NCI-H510A (cell line): Measurements from ENCODE around the gene CKLF.

Experiments used
- DNase-seq: peaks from one replicate; lab custom pipeline; 2025; lab: John Stamatoyannopoulos, UW

Gene CKLF

DNA sequence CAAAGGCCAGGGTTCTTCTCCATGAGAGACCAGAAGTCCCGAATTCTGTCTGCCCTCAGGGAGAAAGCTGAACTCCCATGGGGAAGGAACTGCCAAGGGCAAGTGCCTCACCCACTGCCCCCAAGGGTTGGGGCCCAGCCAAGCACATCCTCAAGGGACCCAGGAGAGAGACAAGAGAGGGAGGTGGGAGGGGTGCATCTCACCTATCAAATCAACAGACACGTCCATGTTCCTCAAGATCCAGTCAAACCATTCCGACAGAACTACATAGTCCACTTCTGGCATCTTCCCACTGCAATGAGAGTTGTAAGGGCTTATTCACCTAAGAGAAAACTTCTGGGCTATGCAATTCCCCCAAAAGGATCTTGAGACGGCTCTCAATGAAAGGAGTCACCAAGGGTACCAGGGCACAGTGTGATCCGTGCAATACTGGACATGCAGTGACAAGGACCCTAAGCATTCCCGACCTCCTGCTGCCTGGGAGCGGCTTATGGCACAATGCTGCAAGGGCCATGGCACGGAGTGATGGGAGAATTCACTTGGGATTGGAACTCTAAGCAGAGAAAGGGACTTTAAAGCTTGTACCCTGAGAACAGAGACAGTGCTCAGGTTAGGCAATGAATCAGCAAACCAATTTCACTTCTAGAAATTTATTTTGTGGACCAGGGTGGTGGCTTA, 34.7 kb upstream of the CKLF start:
- no peak for DNase-seq

DNA sequence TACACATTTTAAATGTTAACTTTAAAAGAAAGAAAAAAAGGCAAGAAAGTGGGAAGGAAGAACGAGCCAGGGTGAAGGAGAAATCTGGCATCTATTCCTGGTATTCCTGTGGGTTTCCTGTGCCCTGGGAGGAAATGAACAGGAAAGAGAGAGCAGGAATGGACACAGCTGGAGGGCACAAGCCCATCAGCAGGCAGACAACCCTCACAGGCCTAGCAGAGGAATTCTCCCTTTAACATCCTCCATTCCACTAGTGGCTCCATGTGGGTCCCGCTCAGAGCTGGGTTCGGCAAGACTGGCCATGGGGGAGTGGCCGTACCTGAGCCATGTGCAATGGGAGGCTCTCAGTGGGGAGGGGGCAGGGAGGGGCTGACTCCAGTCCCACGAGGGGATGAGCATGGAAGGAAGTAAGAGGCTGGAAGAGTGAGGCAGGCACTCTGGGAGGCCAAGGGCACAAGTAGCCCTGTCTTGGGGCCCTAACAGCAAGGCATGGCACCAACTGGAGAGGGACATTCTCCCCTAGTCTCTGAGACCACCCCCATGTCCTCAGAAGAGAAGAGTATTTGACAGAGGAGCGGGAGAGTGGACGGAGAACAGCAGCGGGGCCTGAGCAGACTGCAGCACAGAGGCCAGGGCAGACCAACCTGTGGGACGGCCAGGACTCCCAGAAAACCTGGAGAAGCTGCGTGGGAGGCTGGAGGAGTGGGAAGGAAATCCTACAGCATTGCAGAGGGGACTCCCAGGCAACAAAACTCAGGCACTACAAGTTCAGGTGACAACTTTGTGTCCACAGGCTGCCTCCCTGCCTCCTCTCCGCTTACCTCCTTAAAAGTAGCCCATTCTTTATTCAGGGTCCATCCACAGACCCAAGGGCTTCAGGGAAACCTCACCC, 32.6 kb upstream of the CKLF start:
- no peak for DNase-seq

DNA sequence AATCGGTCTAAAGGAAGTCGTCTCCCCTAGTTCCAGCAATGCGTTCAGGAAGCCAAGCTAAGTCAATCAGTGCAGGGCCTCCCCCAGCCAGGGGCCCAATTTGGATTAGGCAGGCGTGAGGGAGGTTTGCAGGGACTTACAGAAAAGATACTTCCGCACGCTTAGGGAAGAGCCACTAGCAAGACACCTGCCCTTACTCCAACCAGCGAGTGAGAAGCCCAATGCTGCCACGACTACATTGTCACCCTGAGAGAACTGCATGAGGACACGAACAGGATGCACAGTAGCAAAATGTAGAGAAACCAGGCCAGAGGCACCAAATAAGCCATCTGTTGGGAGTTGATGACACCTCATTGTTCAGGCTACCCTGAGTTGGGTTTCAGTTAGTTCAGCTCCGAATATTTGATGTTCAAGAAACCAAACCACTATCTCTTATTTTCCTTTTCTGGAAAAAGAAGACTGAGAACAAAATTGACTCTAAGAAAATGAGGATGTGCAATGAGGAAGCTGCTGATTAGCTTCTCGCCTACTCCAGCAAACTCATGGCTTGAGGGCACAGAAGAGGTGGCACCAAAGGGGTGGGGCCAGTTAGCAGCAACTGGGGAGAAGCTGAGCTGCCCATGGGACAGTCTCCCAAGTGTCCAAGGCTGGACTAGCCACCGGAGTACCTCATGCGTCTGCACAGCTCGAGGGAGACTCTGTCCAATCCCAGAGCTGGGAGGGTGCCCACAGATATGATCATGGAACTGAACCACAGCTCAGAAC, 31.8 kb upstream of the CKLF start:
- no peak for DNase-seq

DNA sequence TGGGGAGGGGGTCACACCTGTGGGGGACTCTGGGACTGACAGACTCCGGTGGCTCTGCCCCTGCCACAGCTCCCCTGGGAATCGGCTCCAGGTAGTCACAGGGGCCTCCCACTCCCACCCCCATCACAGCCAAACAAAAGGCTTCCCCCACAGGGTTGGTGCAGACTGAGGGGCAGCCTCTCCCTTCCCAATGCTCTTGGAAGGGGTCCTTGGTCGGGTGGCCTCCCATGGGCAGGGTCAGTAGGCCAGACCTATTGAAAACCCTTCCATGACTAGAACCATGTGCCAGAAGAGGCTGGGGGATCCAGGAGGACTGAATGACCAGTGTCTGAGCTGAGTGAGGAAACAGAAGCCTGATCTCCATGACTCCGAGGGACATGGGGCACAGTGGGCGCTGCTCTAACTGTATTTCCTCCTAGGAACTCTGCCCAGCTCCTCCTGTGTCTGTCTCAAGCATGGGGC, 31.1 kb upstream of the CKLF start:
- DNase-seq: no peak

DNA sequence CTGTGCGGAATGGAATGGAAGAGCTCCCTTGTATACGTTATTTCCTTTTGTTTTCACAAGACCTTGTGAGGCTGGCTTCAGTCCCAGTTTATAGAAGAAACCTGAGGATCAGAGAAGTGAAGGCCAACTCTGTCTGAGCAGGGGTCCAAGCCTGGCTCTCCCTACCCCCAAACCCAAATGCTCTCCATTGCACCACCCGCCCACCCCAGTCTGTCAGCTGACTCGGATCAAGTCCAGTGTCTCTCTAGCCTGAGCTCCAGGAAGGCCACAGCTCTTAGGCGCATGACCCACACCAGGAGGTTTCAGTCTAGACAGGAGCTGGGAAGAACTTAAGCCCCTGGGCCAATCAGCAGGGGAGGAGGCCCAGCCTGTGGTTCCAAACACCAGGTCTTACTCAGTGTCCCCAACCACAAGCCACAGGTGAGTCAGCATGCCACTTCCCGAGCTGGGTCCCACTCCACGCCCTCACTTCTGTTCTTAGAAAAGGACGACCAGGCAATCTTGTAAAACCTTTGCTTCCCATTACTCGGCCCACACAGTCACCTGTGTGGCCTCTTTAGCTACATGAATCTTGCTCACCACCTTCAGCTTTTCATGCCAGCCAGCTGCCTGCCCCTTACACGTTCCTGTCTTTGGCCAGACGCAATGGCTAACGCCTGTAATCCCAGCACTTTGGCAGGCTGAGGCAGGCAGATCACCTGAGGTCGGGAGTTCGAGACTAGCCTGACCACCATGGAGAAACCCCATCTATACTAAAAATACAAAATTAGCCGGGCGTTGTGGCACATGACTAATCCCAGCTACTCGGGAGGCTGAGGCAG, 30.2 kb upstream of the CKLF start:
- no peak for DNase-seq

DNA sequence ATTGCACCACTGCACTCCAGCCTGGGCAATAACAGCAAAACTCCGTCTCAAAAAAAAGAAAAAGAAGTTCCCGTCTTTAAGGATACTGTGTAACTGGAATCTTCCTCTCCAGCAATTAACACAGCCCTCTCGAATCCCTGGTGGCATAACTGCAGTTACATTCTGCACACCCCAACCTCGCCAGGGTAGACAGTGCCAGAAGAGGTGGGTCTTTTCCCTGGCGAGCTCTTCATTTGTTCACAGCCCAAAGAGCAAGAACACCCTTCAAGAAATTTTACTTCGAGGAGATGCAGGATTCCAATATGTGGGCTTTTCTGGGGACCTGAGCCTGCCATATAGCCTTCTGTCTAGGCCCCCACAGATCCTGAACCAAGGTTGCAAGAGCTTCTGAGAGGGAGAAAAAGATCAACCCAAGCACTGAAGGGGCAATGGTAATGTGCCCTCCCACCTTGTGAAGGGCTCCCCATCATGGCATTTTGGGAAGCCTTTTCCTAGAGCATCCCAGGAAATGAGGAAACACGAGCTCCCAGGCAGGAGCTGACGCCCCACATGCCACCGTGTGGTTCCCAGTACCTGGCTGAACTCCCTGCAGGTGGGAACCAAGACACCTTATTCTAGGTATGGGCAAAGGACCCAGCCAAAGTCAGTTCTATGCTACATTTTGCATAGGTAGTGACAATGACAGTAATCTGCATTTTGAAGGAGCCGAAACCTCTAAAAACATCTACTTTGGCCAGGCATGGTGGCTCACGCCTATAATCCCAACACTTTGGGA, 29.4 kb upstream of the CKLF start:
- no peak for DNase-seq

DNA sequence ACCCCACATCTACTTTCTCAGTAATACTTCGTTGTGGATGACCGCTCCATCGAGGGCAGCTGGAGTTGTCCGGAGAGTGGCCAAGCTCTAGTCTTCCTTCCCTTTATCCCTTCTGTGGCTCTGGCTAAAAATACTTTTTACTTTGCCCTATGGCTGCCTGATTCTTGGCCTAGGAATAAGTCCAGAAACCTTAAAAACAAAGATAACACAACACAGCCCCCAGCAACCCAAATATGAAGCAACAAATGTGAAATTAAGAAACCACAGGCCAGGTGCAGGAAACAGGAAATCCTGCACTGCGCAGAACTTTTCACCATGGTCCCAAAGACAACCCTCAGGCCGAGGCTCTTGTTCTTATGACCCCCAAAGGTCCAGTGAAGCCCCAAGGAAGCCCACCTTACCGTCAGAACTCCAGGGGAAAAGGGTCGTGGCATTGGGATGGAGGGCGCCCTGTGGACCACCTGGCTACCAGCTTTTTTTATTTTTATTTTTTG, 28.5 kb upstream of the CKLF start:
- DNase-seq: no peak

DNA sequence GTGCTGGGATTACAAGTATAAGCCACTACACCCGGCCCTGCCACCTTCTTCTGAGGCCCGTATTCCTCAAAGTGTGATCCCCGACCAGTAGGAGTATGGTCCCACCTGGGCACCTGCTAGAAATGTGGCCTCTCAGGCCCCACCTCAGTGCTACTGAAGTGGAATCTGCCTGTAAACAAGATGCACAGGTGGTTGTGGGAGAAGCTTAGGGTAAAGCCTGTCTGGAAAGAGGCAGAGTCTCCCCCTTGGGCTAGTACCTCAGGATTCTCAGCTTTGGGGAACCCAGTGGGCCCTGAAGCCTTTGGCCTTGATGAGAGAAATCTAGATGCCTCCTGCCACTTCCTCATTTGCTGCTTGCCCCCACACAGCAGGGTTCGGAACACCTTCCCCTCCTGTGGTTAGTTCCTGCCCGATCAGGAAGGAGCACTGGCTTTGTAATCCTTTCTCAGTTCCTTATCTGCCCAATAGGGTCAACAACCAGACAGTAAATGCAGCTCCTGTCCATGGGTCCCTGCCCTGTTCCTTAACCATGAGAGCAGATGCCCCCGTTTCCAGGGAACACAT, 27.7 kb upstream of the CKLF start:
- DNase-seq: no peak

DNA sequence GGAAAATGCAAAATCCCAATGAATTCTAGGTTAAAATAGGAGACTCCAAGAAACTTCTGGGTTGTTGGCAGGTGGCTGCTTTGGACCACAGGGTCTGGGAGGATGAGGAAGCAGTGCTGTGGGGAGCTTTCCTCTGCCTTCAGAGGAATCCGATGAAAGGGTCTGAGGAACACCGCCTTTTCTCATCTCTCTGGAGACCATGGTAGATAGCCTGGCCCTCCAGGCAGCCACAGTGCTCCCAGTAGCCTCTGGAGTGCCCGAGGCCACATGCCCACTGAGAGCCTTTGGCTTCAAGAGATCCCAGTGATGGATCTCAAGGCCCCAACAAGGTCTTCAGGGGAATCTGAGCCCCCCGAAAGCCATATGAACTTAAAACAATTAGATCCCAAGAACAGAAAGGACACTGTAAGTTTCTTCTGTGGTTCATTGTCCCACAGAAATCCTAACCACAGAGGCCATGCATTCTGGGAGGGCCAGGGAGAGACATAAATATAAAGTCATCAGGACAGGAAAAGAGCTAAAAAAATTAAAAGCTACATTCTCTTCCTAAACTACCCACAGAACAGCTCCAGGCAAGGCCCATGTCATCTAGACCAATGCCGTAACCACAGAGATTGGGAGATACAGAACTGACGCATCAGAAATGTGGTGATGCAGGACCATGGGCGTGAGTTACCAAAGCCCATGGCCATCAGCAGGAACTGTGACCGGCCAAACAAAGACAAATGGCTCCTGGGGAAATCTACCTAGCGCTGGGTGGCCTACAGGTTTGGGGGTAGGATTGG, 26.8 kb upstream of the CKLF start:
- no peak for DNase-seq

DNA sequence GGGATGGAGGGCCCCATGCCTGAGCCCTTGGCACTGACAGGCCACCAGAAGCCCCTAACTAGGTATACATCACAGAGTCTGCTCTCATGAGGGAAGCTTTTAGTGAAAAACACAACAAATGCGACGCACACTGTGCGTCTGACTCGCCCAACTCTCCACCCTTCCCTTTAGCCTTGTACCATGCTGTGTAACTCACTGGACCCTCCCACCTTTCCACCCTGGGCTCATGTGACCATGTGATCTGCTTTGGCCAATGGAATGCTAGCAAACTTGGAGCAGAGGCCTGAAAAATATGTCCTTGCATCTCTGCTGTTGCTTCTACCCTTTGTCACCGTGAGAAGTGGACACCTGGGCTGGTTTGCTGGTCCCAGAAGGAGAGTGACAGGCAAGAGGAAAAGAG, 24.1 kb upstream of the CKLF start:
- no peak for DNase-seq

DNA sequence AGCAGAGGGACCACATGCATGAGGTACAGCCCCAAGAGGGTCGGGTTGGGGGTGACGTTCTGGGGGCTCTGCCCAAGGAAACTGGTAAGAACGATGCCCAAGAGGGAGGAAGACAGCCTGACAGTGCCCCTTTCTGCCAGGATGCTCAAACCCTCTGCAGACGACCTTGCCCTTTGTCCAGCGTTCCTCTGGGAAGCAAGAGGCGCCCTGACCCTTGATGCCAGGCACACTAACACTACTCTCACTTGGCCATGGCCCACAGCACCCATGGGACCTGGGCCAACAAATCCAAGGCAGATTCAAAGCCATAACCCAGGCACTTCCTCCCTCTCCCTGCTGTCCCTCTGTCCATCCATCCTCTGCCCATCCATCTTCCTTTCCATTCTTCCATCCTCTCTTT, 22.9 kb upstream of the CKLF start:
- no peak for DNase-seq

DNA sequence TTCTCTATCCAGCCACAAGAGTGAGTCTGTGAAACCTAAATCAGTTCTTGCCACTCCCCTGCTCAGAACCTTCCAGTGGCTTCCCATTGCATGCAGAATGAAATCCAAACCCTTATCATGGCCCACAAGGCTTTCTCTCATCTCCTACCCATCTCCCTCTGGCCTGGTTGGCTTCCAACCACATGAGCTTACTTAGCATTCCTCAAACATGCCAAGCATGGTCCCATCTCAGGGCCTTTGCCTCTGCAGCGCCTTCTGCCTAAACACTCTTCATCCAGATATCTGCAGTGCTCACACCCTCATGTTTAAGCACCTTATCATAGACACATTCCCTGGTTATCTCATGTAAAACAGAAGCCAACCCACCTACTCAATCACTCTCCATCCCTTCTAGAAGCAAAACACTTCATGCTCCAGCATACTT, 18.0 kb upstream of the CKLF start:
- DNase-seq: no peak

DNA sequence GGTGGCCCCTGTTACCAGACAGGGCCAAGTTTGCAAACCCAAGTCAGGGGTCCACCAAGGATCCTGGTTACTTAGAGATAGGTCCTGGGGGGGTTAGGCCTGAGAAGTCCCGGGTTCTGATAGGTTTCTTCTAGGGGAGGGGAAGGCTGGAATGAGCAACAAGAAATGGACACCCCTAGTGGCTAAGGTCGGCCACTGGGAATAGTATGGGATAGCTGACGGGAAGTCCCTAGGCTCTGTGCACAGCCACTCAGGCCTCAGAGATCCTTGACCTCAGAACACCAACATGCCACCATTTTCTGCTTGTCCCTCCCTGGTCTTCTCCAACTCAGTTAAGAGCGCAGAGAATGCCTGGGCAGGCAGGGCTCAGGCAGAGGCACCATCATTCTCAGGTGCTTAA, 15.9 kb upstream of the CKLF start:
- DNase-seq: no peak

DNA sequence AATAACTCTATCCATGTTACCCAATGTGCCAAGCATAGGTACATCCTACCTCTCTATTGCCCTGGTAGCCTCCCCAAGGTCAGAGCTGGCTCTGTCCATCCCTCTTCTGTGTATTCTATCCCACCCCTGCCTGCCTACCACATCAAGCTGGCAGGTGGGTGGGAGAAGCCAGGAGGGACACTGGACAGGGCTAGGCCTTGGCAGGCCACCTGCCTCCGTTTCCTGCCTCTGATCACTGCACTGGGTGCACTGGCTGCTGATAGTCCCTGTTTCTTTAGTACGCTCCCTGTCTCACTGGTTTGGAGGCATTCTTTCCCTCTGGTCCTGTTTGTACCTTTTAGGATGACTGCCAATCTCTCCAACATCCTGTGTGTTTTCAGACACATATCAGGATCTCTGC, 15.1 kb upstream of the CKLF start:
- no peak for DNase-seq

DNA sequence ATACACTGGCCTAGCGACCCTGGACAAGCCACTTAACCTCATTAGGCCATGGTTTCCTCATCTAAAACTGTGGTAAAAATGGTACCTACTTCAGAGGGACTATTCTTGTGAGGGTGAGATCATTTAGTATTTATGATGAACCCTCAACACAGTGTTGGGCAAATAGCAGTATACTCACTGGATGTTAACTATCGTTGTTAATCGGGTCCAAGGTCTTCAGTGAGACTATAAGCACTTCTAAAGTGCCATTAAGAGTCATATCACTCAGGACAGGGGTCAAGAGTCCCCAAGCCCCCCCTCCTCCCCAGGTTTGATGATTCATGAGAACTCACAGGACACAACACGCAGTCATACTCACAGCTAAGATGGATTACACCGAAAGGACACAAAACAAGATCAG, 13.5 kb upstream of the CKLF start:
- DNase-seq: no peak

DNA sequence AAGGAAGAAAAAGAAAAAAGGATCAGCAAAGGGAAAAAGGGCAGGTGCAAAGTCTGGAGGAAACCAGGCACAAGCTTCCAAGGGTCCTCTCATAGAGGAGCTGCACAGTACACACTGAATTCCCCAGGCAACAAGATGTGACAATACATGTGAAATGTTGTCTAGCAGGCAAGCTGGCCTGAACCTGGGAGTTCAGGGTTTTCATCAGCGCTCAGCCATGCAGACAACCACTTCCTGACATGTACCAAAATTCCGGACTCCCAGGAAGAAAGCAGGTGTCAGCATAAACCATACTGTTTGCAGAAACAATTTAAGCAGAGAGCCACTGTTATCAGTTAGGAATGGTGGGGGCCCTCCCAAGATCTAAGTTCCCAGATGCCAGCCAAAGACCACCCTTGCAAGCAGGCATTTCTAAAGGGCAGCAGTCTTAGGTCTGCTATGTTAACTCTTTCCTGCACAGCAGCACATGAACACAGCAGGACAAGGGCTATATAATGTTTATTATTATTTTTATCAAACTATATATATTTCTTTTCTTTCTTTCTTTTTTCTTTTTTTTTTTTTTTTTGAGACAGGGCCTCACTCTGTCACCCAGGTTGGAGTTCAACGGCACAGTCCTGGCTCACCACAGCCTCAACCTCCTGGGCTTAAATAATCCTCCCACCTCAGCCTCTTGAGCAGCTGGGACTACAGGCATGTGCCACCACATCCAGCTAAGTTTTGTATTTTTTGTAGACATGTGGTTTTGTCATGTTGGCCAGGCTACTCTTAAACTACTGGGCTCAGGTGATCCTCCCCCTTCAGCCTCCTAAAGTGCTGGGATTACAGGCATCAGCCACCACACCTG, 12.5 kb upstream of the CKLF start:
- DNase-seq: no peak

DNA sequence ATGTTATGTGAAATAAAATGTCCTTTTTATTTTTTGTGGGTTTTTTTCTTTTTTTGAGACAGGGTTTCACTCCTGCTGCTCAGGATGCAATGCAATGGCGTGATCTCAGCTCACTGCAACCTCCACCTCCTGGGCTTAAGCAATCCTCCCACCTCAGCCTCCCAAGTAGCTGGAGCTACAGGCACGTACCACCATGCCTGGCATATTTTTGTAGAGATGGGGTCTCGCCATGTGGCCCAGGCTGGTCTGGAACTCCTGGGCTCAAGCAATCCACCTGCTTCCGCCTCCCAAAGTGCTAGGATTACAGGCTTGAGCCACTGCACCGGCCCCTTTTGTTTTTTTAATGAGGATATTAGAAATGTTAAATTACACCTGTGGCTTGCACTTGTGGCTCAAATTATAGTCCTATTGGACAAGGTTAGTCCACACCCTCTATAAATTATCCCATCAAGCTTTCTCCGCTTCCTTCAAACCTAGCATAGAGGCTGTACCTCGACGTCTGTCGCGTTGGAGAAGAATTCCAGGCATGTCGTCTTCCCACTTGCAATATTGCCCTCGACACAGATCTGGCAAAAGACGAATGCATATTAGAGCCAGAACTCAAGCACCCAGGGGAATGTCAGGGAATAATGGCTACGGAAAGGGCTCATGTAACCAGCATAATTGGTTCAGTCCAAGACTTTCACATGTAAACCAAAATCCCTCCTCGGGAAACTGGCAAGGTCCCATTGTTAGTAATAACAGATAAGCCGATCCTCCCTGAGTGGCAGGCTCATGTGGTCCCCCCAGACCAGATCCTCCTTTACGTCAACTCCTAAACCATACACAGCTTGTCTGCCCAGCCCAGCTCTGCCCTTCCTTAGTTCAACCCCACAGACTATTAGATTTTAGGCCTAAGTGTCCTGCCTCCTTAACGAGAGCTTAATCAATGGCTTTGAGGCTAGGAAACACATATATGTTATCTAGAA, 10.7 kb upstream of the CKLF start:
- DNase-seq: no peak

DNA sequence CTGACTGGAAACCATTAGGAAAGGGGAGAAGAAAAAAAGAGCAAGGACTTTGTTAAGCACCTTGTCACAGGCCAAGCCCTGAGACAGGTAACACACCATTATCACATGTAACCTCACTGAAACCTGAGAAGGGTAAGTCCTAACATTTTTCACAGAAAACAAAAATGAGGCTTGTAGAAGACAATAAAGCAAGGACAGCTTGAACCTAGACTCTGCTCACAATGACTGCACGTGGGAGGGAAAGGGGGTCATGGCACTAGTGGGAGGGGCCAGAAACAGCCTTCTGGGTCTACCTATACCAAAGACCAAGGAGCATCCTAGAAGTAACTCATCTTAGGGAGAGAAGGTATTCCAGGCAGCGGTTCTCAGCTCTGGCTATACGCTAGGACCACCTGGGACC, 10.0 kb upstream of the CKLF start:
- no peak for DNase-seq
